ENCODE measurements around the gene DEPDC5. TPM values are rescaled to one million over a fixed set of nuclear protein-coding genes. Genes with fewer than 3 reads are reported as not detected.

DEPDC5 gene
- total and polyA plus RNA-seq, 7 donors, result 8.4 to 21.3 (median 12.9) TPM

DNA sequence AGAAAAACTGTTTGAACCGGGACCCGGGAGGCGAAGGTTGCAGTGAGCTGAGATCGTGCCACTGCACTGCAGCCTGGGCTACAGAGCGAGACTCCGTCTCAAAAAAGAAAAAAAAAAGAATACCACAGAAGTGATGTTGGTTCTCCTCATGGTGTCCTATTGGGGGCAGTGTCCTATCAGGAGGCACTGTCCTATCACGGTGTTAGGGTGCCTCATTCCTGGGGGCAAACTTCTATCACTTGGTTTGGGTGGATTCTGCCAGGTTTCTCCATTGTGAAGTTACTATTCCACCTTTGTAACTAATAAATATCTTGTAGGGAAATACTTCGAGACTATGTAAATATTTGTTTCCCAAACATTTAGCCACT lies 23.5 kb upstream of the DEPDC5 start:
- intact Hi-C loops (cut with DNase I), result no loop called here
- TF ChIP-seq CTCF (IDR thresholded peaks at IDR 0.05) (no peak), EP300 (IDR thresholded peaks at IDR 0.05) (no peak), POLR2AphosphoS5 (IDR thresholded peaks at IDR 0.05) (no peak), POLR2A (IDR thresholded peaks at IDR 0.05) (no peak)
- DNase-seq, result no peak

DNA sequence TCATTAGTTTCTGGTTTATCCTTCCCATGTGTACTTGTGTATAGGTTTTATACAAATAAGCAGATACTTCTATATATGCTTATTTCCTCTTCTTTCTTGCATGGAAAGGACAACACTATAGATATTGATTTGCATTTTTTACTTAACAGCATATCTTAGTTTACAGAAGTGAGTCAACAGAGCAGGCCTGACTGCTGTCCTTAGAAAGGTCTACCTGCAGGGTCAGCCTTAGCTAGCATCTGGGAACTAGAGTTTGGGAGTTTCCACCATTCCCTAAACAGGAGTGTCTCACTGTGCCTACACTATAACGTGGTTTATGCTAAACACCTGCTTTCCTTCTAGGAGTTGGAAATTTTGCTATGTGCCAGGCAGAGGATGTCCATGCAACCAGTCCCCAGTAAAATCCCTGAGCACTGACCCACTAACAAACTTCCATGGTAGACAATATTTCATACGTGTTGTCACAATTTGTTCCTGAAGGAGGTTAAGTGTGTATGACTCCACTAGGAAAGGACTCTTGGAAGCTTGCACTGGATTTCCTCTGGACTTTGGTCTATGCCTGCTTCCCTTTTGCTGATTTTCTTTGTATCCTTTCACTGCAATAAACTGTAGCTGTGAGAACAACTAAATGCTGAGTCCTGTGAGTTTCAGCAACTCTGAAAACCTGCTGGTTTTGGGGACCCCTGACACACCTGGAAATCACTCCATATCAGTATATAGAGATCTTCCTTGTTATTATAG lies 21.6 kb upstream of the DEPDC5 start:
- 19 to 64% methylated on average over 2 of the region's 2 CpGs for WGBS, 2 donors
- intact Hi-C loops (cut with DNase I), result no loop called here
- no peaks in the 10 kb centered on the region for H3K27me3 ChIP-seq

More for the DNA sequence above, 23.5 kb upstream of the DEPDC5 start:
- Histone ChIP-seq H3K27ac (no peak overlapping the region), H3K4me3 (no peak overlapping the region), H3K27me3 (no peaks in the 10 kb centered on the region), H3K4me1 (peaks cover 0 to 8% (median 3%) of the 10 kb centered on the region in 4 donors), H3K9me3 (no peaks in the 10 kb centered on the region), H3K36me3 (peaks cover 0 to 19% (median 0%) of the 10 kb centered on the region in 4 donors)
- WGBS, 2 donors, result 87 to 90% methylated on average over 8 of the region's 8 CpGs

DNA sequence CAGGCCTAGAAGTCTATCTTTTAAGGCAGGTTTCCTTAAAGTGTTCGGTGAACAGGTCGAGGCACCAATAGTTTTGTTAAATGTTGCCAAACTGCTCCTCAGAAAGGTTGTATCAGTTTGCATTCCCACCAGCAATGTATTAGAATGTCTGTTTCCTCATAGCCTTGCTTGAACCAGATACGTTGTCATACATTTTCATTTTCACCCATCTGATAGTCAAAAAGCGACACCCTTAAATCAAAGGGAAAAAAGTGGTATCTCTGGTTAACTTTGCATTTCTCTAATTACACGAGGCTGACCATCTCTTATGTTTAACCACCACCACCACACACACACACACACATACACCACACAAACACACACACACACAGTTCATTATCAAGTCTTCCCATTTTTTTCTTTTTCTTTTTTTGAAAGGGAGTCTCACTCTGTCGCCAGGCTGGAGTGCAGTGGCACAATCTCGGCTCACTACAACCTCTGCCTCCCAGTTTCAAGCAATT lies 20.2 kb upstream of the DEPDC5 start:
- intact Hi-C loops (cut with DNase I), result no loop called here
- Histone ChIP-seq H3K27me3 (no peaks in the 10 kb centered on the region), H3K4me3 (no peak overlapping the region), H3K4me1 (peaks cover 0 to 8% (median 2%) of the 10 kb centered on the region in 4 donors), H3K9me3 (no peaks in the 10 kb centered on the region), H3K36me3 (peaks cover 0 to 14% (median 0%) of the 10 kb centered on the region in 4 donors), H3K27ac (no peak overlapping the region)
- TF ChIP-seq POLR2AphosphoS5 (IDR thresholded peaks at IDR 0.05), result no peak
- no peak for TF ChIP-seq POLR2A (IDR thresholded peaks at IDR 0.05)
- no peak for TF ChIP-seq CTCF (IDR thresholded peaks at IDR 0.05)
- TF ChIP-seq EP300 (IDR thresholded peaks at IDR 0.05), result no peak
- WGBS, 2 donors, result 90 to 92% methylated on average over 7 of the region's 7 CpGs
- no peak for DNase-seq

More for the DNA sequence above, 21.6 kb upstream of the DEPDC5 start:
- peaks cover 0 to 6% (median 0%) of the 10 kb centered on the region in 4 donors for H3K4me1 ChIP-seq
- H3K27ac ChIP-seq, result no peak overlapping the region
- no peak for DNase-seq
- TF ChIP-seq POLR2AphosphoS5 (IDR thresholded peaks at IDR 0.05), result no peak
- no peak for TF ChIP-seq CTCF (IDR thresholded peaks at IDR 0.05)
- no peak for TF ChIP-seq POLR2A (IDR thresholded peaks at IDR 0.05)
- TF ChIP-seq EP300 (IDR thresholded peaks at IDR 0.05), result no peak
- no peaks in the 10 kb centered on the region for H3K9me3 ChIP-seq
- H3K4me3 ChIP-seq, result no peak overlapping the region
- H3K36me3 ChIP-seq, result peaks cover 0 to 22% (median 0%) of the 10 kb centered on the region in 4 donors

GRCh38 chr22:31734512-31734911 lies 19.3 kb upstream of the DEPDC5 start:
- DNase-seq, result no peak
- 77 to 88% methylated on average over 1 of the region's 1 CpG for WGBS, 2 donors

GRCh38 chr22:31736458-31736857 lies 17.4 kb upstream of the DEPDC5 start:
- intact Hi-C loops (cut with DNase I), result no loop called here
- Histone ChIP-seq H3K27me3 (no peaks in the 10 kb centered on the region), H3K9me3 (no peaks in the 10 kb centered on the region), H3K4me1 (peaks cover 0 to 26% (median 10%) of the 10 kb centered on the region in 4 donors), H3K4me3 (no peak overlapping the region), H3K36me3 (peaks cover 0 to 19% (median 0%) of the 10 kb centered on the region in 4 donors), H3K27ac (no peak overlapping the region)
- TF ChIP-seq POLR2A (IDR thresholded peaks at IDR 0.05) (no peak), CTCF (IDR thresholded peaks at IDR 0.05) (no peak), EP300 (IDR thresholded peaks at IDR 0.05) (no peak), POLR2AphosphoS5 (IDR thresholded peaks at IDR 0.05) (no peak)
- 87 to 93% methylated on average over 2 of the region's 2 CpGs for WGBS, 2 donors
- DNase-seq, result no peak

More at GRCh38 chr22:31734512-31734911, 19.3 kb upstream of the DEPDC5 start:
- H3K27ac ChIP-seq, result no peak overlapping the region
- H3K36me3 ChIP-seq, result peaks cover 0 to 14% (median 0%) of the 10 kb centered on the region in 4 donors
- no peak overlapping the region for H3K4me3 ChIP-seq
- intact Hi-C loops (cut with DNase I), result no loop called here
- H3K27me3 ChIP-seq, result no peaks in the 10 kb centered on the region
- H3K4me1 ChIP-seq, result peaks cover 0 to 17% (median 5%) of the 10 kb centered on the region in 4 donors
- TF ChIP-seq EP300 (IDR thresholded peaks at IDR 0.05) (no peak), POLR2A (IDR thresholded peaks at IDR 0.05) (no peak)
- H3K9me3 ChIP-seq, result no peaks in the 10 kb centered on the region

Measured in sigmoid colon (tissue), 7 donors.